BLaER1 treated with 17β-estradiol and CSF1 and Interleukin-3, amounts not matched to agents 10 nM and 100 nM (cell line): ENCODE measurements around the gene ANKRD55.

Source experiments
- H3K27ac ChIP-seq, 11 experiments: shearing (Covaris generic); formaldehyde crosslinking; 2 replicates each; pipeline ENCODE4 v1.8.1; 2022
- H3K27me3 ChIP-seq, 11 experiments: shearing (Covaris generic); formaldehyde crosslinking; 2 replicates each; pipeline ENCODE4 v1.8.1; 2022
- H3K36me3 ChIP-seq, 11 experiments: shearing (Covaris generic); formaldehyde crosslinking; 2 replicates each; pipeline ENCODE4 v1.8.1; 2022
- H3K4me1 ChIP-seq, 10 experiments: shearing (Covaris generic); formaldehyde crosslinking; 2 replicates each; pipeline ENCODE4 v1.8.1; 2022
- H3K4me2 ChIP-seq, 11 experiments: shearing (Covaris generic); formaldehyde crosslinking; 2 replicates each; pipeline ENCODE4 v1.8.1; 2022
- H3K4me3 ChIP-seq, 10 experiments: shearing (Covaris generic); formaldehyde crosslinking; 2 replicates each; pipeline ENCODE4 v1.8.1; 2022
- H3K9ac ChIP-seq, 11 experiments: shearing (Covaris generic); formaldehyde crosslinking; 2 replicates each; pipeline ENCODE4 v1.8.1; 2022
- H3K9me3 ChIP-seq, 11 experiments: shearing (Covaris generic); formaldehyde crosslinking; replicated peaks in 1 of 11; 2 replicates each; pipeline ENCODE4 v1.8.1; 2022
- H4K20me1 ChIP-seq, 11 experiments: shearing (Covaris generic); formaldehyde crosslinking; 2 replicates each; pipeline ENCODE4 v1.8.1; 2022
- Cebpa-rat ChIP-seq, 11 experiments: shearing (Covaris generic); IDR thresholded peaks; 2 replicates each; pipeline ENCODE4 v1.8.1; 2022

The ANKRD55 gene

GRCh38 chr5:56069652-56070226 lies 163.4 kb downstream of the ANKRD55 start:
- Histone ChIP-seq H3K27me3 (0 out of 22 replicates have a peak, but pooled peaks cover 0 to 4% (median 0%) of the 10 kb centered on the region in 11 experiments), H4K20me1 (no peaks in the 10 kb centered on the region), H3K9ac (no peak overlapping the region), H3K36me3 (no peaks in the 10 kb centered on the region), H3K9me3 (no peaks in the 10 kb centered on the region), H3K4me2 (peak overlapping the region; percentile 68 to 96 (median 83); a peak in 20 of 22 replicates), H3K4me1 (peaks cover 28 to 58% (median 31%) of the 10 kb centered on the region in 10 experiments), H3K27ac (peak overlapping the region in 2 of 11 experiments; percentile 71 to 78; a peak in 3 of 22 replicates), H3K4me3 (no peak overlapping the region)
- no peak for TF ChIP-seq Cebpa-rat (IDR thresholded peaks at IDR 0.05)

- Histone ChIP-seq H3K4me1 (peaks cover 24 to 55% (median 29%) of the 10 kb centered on the region in 10 experiments), H3K9me3 (no peaks in the 10 kb centered on the region), H3K4me3 (no peak overlapping the region), H4K20me1 (no peaks in the 10 kb centered on the region), H3K36me3 (no peaks in the 10 kb centered on the region), H3K27me3 (0 out of 22 replicates have a peak, but pooled peaks cover 0 to 4% (median 0%) of the 10 kb centered on the region in 11 experiments), H3K9ac (no peak overlapping the region; a peak in 1 of 22 replicates), H3K4me2 (peak overlapping the region in 5 of 11 experiments; percentile 8 to 74 (median 66); a peak in 9 of 22 replicates), H3K27ac (0 out of 22 replicates have a peak overlapping the region, but pooled peaks of 1 of the 11 experiments have one; percentile 11)
- TF ChIP-seq Cebpa-rat (IDR thresholded peaks at IDR 0.05) = no peak
These were observed 166.1 kb downstream of the ANKRD55 start for GRCh38 chr5:56066931-56067450.

- Histone ChIP-seq H4K20me1 (no peaks in the 10 kb centered on the region), H3K27ac (no peak overlapping the region), H3K9ac (no peak overlapping the region), H3K4me1 (peaks cover 13 to 38% (median 18%) of the 10 kb centered on the region in 10 experiments), H3K36me3 (no peaks in the 10 kb centered on the region), H3K27me3 (0 out of 22 replicates have a peak, but pooled peaks cover 0 to 4% (median 0%) of the 10 kb centered on the region in 11 experiments), H3K4me3 (no peak overlapping the region), H3K9me3 (no peaks in the 10 kb centered on the region), H3K4me2 (peak overlapping the region in 1 of 11 experiments; percentile 15; a peak in 1 of 22 replicates)
- TF ChIP-seq Cebpa-rat (IDR thresholded peaks at IDR 0.05) = no peak
These were observed 168.1 kb downstream of the ANKRD55 start for GRCh38 chr5:56064984-56065383.

- Histone ChIP-seq H3K4me2 (peak overlapping the region in 10 of 11 experiments; percentile 8 to 74 (median 46); a peak in 12 of 22 replicates), H4K20me1 (no peaks in the 10 kb centered on the region), H3K36me3 (no peaks in the 10 kb centered on the region), H3K4me1 (peaks cover 32 to 55% (median 44%) of the 10 kb centered on the region in 10 experiments), H3K27ac (no peak overlapping the region), H3K9ac (no peak overlapping the region), H3K4me3 (no peak overlapping the region), H3K27me3 (no peaks in the 10 kb centered on the region), H3K9me3 (peaks cover 0 to 8% (median 0%) of the 10 kb centered on the region in 11 experiments; a peak in 3 of 22 replicates)
- no peak for TF ChIP-seq Cebpa-rat (IDR thresholded peaks at IDR 0.05)
These were observed 172.6 kb downstream of the ANKRD55 start for GRCh38 chr5:56060276-56061110.

GRCh38 chr5:56059854-56060253 lies 173.3 kb downstream of the ANKRD55 start:
- Histone ChIP-seq H3K27me3 (no peaks in the 10 kb centered on the region), H3K9me3 (peaks cover 0 to 13% (median 0%) of the 10 kb centered on the region in 11 experiments; a peak in 6 of 22 replicates), H3K9ac (no peak overlapping the region), H3K4me1 (peaks cover 32 to 57% (median 45%) of the 10 kb centered on the region in 10 experiments), H4K20me1 (no peaks in the 10 kb centered on the region), H3K4me3 (no peak overlapping the region), H3K36me3 (no peaks in the 10 kb centered on the region), H3K27ac (no peak overlapping the region), H3K4me2 (peak overlapping the region in 8 of 11 experiments; percentile 33 to 74 (median 51); a peak in 11 of 22 replicates)
- no peak for TF ChIP-seq Cebpa-rat (IDR thresholded peaks at IDR 0.05)

GRCh38 chr5:56056875-56057274 lies 176.3 kb downstream of the ANKRD55 start:
- Histone ChIP-seq H3K27me3 (no peaks in the 10 kb centered on the region), H3K27ac (no peak overlapping the region), H3K4me2 (peak overlapping the region in 3 of 11 experiments; percentile 12 to 67 (median 33); a peak in 3 of 22 replicates), H3K4me1 (peaks cover 36 to 62% (median 48%) of the 10 kb centered on the region in 10 experiments), H3K4me3 (no peak overlapping the region), H3K9me3 (peaks cover 14 to 43% (median 29%) of the 10 kb centered on the region in 11 experiments), H3K9ac (no peak overlapping the region), H4K20me1 (no peaks in the 10 kb centered on the region), H3K36me3 (peaks cover 0 to 9% (median 0%) of the 10 kb centered on the region in 11 experiments; a peak in 2 of 22 replicates)
- no peak for TF ChIP-seq Cebpa-rat (IDR thresholded peaks at IDR 0.05)

- Histone ChIP-seq H3K4me2 (peak overlapping the region in 5 of 11 experiments; percentile 7 to 54 (median 21); a peak in 4 of 22 replicates), H3K9me3 (peaks cover 14 to 43% (median 29%) of the 10 kb centered on the region in 11 experiments), H3K27me3 (no peaks in the 10 kb centered on the region), H3K9ac (no peak overlapping the region), H3K27ac (no peak overlapping the region), H3K36me3 (peaks cover 0 to 9% (median 0%) of the 10 kb centered on the region in 11 experiments; a peak in 2 of 22 replicates), H3K4me1 (peaks cover 40 to 71% (median 57%) of the 10 kb centered on the region in 10 experiments), H4K20me1 (no peaks in the 10 kb centered on the region), H3K4me3 (no peak overlapping the region)
- no peak for TF ChIP-seq Cebpa-rat (IDR thresholded peaks at IDR 0.05)
These were observed 177.3 kb downstream of the ANKRD55 start for GRCh38 chr5:56055859-56056258.

GRCh38 chr5:56055287-56055686 lies 177.8 kb downstream of the ANKRD55 start:
- Histone ChIP-seq H3K9ac (no peak overlapping the region), H4K20me1 (no peaks in the 10 kb centered on the region), H3K4me2 (peak overlapping the region in 3 of 11 experiments; percentile 21 to 54 (median 33); a peak in 4 of 22 replicates), H3K36me3 (peaks cover 0 to 9% (median 0%) of the 10 kb centered on the region in 11 experiments; a peak in 2 of 22 replicates), H3K27me3 (no peaks in the 10 kb centered on the region), H3K27ac (no peak overlapping the region), H3K9me3 (peaks cover 14 to 43% (median 29%) of the 10 kb centered on the region in 11 experiments), H3K4me1 (peaks cover 40 to 71% (median 57%) of the 10 kb centered on the region in 10 experiments), H3K4me3 (no peak overlapping the region)
- TF ChIP-seq Cebpa-rat (IDR thresholded peaks at IDR 0.05) = no peak
